ENCODE data around the gene CPEB3.

The CPEB3 gene

GRCh38 chr10:92291921-92292845 is 1.3 kb upstream of the CPEB3 start:
- DNase-seq (ENCODE audit: insufficient read length, low spot score) = peak; percentile 35
- FAIRE-seq = peak; percentile 66
- no peak for TF ChIP-seq POLR2A (IDR thresholded peaks at IDR 0.05; ENCODE audit: low read depth, low read length)

- no peak for TF ChIP-seq POLR2A (IDR thresholded peaks at IDR 0.05; ENCODE audit: low read depth, low read length)
- DNase-seq (ENCODE audit: insufficient read length, low spot score) (peak; percentile 6), FAIRE-seq (no peak)
These were observed 663 bp upstream of the CPEB3 start for GRCh38 chr10:92291616-92291865.

GRCh38 chr10:92290076-92290836 is 622 bp downstream of the CPEB3 start:
- TF ChIP-seq POLR2A (IDR thresholded peaks at IDR 0.05; ENCODE audit: low read depth, low read length) = no peak
- peak; percentile 78 for FAIRE-seq
- peak; percentile 50 for DNase-seq (ENCODE audit: insufficient read length, low spot score)

- no peak for DNase-seq (ENCODE audit: insufficient read length, low spot score)
- no peak for TF ChIP-seq POLR2A (IDR thresholded peaks at IDR 0.05; ENCODE audit: low read depth, low read length)
- FAIRE-seq = no peak
These were observed 6.7 kb downstream of the CPEB3 start for GRCh38 chr10:92284112-92284704.

- DNase-seq (ENCODE audit: insufficient read length, low spot score) (no peak), FAIRE-seq (peak; percentile 60)
- no peak for TF ChIP-seq POLR2A (IDR thresholded peaks at IDR 0.05; ENCODE audit: low read depth, low read length)
These were observed 11.7 kb downstream of the CPEB3 start for GRCh38 chr10:92278996-92279696.

- DNase-seq (ENCODE audit: insufficient read length, low spot score) = no peak
- TF ChIP-seq POLR2A (IDR thresholded peaks at IDR 0.05; ENCODE audit: low read depth, low read length) = no peak
- no peak for FAIRE-seq
These were observed 16.8 kb downstream of the CPEB3 start for GRCh38 chr10:92274071-92274470.

GRCh38 chr10:92268748-92269147 is 22.1 kb downstream of the CPEB3 start:
- FAIRE-seq (no peak), DNase-seq (ENCODE audit: insufficient read length, low spot score) (no peak)
- TF ChIP-seq POLR2A (IDR thresholded peaks at IDR 0.05; ENCODE audit: low read depth, low read length) = no peak

GRCh38 chr10:92267343-92267742 is 23.5 kb downstream of the CPEB3 start:
- DNase-seq (ENCODE audit: insufficient read length, low spot score) (no peak), FAIRE-seq (peak; percentile 48)
- TF ChIP-seq POLR2A (IDR thresholded peaks at IDR 0.05; ENCODE audit: low read depth, low read length) = no peak

GRCh38 chr10:92265687-92266258 is 25.1 kb downstream of the CPEB3 start:
- FAIRE-seq (no peak), DNase-seq (ENCODE audit: insufficient read length, low spot score) (no peak)
- TF ChIP-seq POLR2A (IDR thresholded peaks at IDR 0.05; ENCODE audit: low read depth, low read length) = no peak

- DNase-seq (ENCODE audit: insufficient read length, low spot score) (no peak), FAIRE-seq (no peak)
- TF ChIP-seq POLR2A (IDR thresholded peaks at IDR 0.05; ENCODE audit: low read depth, low read length) = no peak
These were observed 26.6 kb downstream of the CPEB3 start for GRCh38 chr10:92264249-92264648.

GRCh38 chr10:92263396-92263795 is 27.5 kb downstream of the CPEB3 start:
- TF ChIP-seq POLR2A (IDR thresholded peaks at IDR 0.05; ENCODE audit: low read depth, low read length) = no peak
- DNase-seq (ENCODE audit: insufficient read length, low spot score) = no peak
- no peak for FAIRE-seq

- peak; percentile 73 for FAIRE-seq
- no peak for DNase-seq (ENCODE audit: insufficient read length, low spot score)
- no peak for TF ChIP-seq POLR2A (IDR thresholded peaks at IDR 0.05; ENCODE audit: low read depth, low read length)
These were observed 42.3 kb downstream of the CPEB3 start for GRCh38 chr10:92248566-92248965.

GRCh38 chr10:92244796-92245195 is 46.1 kb downstream of the CPEB3 start:
- FAIRE-seq = no peak
- no peak for DNase-seq (ENCODE audit: insufficient read length, low spot score)
- no peak for TF ChIP-seq POLR2A (IDR thresholded peaks at IDR 0.05; ENCODE audit: low read depth, low read length)

Measured in H54 (cell line).